ENCODE data around the gene WDR53.
"Not testable (repeated sequence)": the region's sequence is repeated elsewhere in the genome, so short reads cannot be mapped to it uniquely, and the experiment has no call there.

Gene WDR53

DNA sequence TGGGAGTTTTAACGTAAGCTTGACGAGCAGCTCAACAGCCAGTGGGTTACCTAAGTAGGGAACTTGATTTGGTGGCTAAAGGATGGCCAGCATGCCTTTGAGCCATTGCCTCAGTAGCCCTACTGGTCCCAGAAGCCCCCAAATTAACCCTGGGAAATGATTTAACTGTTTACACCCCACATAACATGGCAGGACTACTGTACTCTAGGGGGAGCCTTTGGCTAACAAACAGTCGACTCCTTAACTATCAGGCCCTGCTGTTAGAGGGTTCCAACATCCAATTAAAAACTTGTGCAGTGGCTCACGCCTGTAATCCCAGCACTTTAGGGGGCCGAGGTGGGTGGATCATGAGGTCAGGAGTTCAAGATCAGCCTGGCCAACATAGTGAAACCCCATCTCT is 43.8 kb downstream of the WDR53 start:
- TF ChIP-seq GABPA (IDR thresholded peaks at IDR 0.05; ENCODE audit: low read depth) (no peak), POLR2AphosphoS5 (IDR thresholded peaks at IDR 0.05; ENCODE audit: low read depth) (no peak), SPI1 (IDR thresholded peaks at IDR 0.05; ENCODE audit: borderline replicate concordance, low read depth) (no peak)
- TF ChIP-seq, protein P1, sequence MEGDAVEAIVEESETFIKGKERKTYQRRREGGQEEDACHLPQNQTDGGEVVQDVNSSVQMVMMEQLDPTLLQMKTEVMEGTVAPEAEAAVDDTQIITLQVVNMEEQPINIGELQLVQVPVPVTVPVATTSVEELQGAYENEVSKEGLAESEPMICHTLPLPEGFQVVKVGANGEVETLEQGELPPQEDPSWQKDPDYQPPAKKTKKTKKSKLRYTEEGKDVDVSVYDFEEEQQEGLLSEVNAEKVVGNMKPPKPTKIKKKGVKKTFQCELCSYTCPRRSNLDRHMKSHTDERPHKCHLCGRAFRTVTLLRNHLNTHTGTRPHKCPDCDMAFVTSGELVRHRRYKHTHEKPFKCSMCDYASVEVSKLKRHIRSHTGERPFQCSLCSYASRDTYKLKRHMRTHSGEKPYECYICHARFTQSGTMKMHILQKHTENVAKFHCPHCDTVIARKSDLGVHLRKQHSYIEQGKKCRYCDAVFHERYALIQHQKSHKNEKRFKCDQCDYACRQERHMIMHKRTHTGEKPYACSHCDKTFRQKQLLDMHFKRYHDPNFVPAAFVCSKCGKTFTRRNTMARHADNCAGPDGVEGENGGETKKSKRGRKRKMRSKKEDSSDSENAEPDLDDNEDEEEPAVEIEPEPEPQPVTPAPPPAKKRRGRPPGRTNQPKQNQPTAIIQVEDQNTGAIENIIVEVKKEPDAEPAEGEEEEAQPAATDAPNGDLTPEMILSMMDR (IDR thresholded peaks at IDR 0.05; ENCODE audit: insufficient read depth, low read length) = no peak
- TF ChIP-seq, protein P2, sequence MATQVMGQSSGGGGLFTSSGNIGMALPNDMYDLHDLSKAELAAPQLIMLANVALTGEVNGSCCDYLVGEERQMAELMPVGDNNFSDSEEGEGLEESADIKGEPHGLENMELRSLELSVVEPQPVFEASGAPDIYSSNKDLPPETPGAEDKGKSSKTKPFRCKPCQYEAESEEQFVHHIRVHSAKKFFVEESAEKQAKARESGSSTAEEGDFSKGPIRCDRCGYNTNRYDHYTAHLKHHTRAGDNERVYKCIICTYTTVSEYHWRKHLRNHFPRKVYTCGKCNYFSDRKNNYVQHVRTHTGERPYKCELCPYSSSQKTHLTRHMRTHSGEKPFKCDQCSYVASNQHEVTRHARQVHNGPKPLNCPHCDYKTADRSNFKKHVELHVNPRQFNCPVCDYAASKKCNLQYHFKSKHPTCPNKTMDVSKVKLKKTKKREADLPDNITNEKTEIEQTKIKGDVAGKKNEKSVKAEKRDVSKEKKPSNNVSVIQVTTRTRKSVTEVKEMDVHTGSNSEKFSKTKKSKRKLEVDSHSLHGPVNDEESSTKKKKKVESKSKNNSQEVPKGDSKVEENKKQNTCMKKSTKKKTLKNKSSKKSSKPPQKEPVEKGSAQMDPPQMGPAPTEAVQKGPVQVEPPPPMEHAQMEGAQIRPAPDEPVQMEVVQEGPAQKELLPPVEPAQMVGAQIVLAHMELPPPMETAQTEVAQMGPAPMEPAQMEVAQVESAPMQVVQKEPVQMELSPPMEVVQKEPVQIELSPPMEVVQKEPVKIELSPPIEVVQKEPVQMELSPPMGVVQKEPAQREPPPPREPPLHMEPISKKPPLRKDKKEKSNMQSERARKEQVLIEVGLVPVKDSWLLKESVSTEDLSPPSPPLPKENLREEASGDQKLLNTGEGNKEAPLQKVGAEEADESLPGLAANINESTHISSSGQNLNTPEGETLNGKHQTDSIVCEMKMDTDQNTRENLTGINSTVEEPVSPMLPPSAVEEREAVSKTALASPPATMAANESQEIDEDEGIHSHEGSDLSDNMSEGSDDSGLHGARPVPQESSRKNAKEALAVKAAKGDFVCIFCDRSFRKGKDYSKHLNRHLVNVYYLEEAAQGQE (IDR thresholded peaks at IDR 0.05; ENCODE audit: insufficient replicate concordance, low read depth) = no peak
- DNase-seq (ENCODE audit: low read depth in 1 of 2, low spot score in 1 of 2) = peak in 1 of 2 experiments; percentile 17
- H3K27ac ChIP-seq (replicated peaks) = no peak overlapping the region
- H3K4me3 ChIP-seq (replicated peaks; ENCODE audit: insufficient read depth, low read length) = no peak overlapping the region
- no peaks in the 10 kb centered on the region for H3K27me3 ChIP-seq (ENCODE audit: insufficient read depth, poor library complexity, severe bottlenecking)

DNA sequence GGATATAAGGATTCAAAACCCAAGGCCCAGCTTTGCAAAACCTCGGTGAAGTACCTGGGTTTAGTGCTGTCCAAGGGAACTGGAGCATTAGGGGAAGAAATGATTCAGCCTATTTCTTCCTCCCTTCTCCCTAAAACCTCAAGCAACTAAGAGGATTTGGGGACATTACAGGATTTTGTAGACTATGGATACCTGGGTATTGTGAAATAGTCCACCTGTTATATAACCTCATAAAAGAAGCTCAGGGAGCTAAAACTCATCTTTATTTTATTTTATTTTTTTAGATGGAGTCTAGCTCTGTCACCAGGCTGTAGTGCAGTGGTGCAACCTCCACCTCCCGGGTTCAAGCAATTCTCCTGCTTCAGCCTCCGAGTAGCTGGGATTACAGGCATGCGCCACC is 44.5 kb downstream of the WDR53 start:
- Histone ChIP-seq H3K27ac (replicated peaks) (no peak overlapping the region), H3K27me3 (ENCODE audit: insufficient read depth, poor library complexity, severe bottlenecking) (no peaks in the 10 kb centered on the region), H3K4me3 (replicated peaks; ENCODE audit: insufficient read depth, low read length) (no peak overlapping the region)
- TF ChIP-seq, protein P1 (IDR thresholded peaks at IDR 0.05; ENCODE audit: insufficient read depth, low read length) = no peak
- no peak for TF ChIP-seq GABPA (IDR thresholded peaks at IDR 0.05; ENCODE audit: low read depth)
- no peak for TF ChIP-seq SPI1 (IDR thresholded peaks at IDR 0.05; ENCODE audit: borderline replicate concordance, low read depth)
- no peak for TF ChIP-seq POLR2AphosphoS5 (IDR thresholded peaks at IDR 0.05; ENCODE audit: low read depth)
- no peak for DNase-seq (ENCODE audit: low read depth in 1 of 2, low spot score in 1 of 2)

DNA sequence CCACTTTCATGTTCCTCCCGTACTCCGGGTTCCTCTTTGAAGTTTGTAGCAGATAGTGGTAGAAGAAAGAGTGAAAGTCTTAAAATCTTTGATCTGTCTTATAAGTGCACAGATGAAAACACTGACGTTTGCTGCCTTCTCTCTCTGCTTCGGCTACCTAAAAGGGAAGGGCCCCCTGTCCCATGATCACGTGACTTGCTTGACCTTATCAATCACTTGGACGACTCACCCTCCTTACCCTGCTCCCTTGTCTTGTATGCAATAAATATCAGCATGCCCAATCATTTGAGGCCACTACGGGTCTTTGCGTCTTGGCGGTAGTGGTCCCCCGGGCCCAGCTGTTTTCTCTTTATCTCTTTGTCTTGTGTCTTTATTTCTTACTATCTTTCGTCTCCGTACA is 47.1 kb downstream of the WDR53 start:
- H3K27ac ChIP-seq (replicated peaks); DNase-seq (ENCODE audit: low read depth in 1 of 2, low spot score in 1 of 2); H3K27me3 ChIP-seq (ENCODE audit: insufficient read depth, poor library complexity, severe bottlenecking); H3K4me3 ChIP-seq (replicated peaks; ENCODE audit: insufficient read depth, low read length): not testable (repeated sequence)

- TF ChIP-seq POLR2AphosphoS5 (IDR thresholded peaks at IDR 0.05; ENCODE audit: low read depth) (no peak), GABPA (IDR thresholded peaks at IDR 0.05; ENCODE audit: low read depth) (no peak), SPI1 (IDR thresholded peaks at IDR 0.05; ENCODE audit: borderline replicate concordance, low read depth) (no peak)
- TF ChIP-seq, protein P2 (IDR thresholded peaks at IDR 0.05; ENCODE audit: insufficient replicate concordance, low read depth) = no peak
- TF ChIP-seq, protein P1 (IDR thresholded peaks at IDR 0.05; ENCODE audit: insufficient read depth, low read length) = no peak
- DNase-seq (ENCODE audit: low read depth in 1 of 2, low spot score in 1 of 2) = no peak
- no peak overlapping the region for H3K27ac ChIP-seq (replicated peaks)
- H3K4me3 ChIP-seq (replicated peaks; ENCODE audit: insufficient read depth, low read length) = no peak overlapping the region
- no peaks in the 10 kb centered on the region for H3K27me3 ChIP-seq (ENCODE audit: insufficient read depth, poor library complexity, severe bottlenecking)
Observed at GRCh38 chr3:196519718-196520082, 48.7 kb downstream of the WDR53 start.
